Brain microvascular endothelial cell (primary cell): Measurements from ENCODE around the gene IL15.
A peak's percentile ranks its signal among the peaks of the same experiment; 100 is the strongest.

Source experiments
- DNase-seq: peaks from one replicate; pipeline ENCODE4 v3.0.0-alpha.2; 2020
- H3K27ac ChIP-seq: fragments of 250-450 bp; sonication (Bioruptor Pico); 2 replicates; pipeline ENCODE4 v1.5.1; 2020; ENCODE audit warnings: mild to moderate bottlenecking, moderate library complexity
- H3K27me3 ChIP-seq: fragments of 250-450 bp; sonication (Bioruptor Pico); replicated peaks from 2 replicates; pipeline ENCODE4 v1.5.1; 2020; ENCODE audit warnings: mild to moderate bottlenecking
- H3K36me3 ChIP-seq: fragments of 250-450 bp; sonication (Bioruptor Pico); replicated peaks from 2 replicates; pipeline ENCODE4 v1.5.1; 2020; ENCODE audit warnings: mild to moderate bottlenecking
- H3K4me3 ChIP-seq: 2 replicates; pipeline ENCODE4 v1.5.1; 2011; ENCODE audit warnings: low read depth, mild to moderate bottlenecking, control low read depth, low read length, moderate library complexity
- CTCF ChIP-seq: IDR thresholded peaks from 2 replicates; pipeline ENCODE4 v1.5.1; 2011; ENCODE audit warnings: low read depth, mild to moderate bottlenecking, moderate library complexity, low read length, control low read depth, inconsistent platforms; ENCODE audit errors: missing control alignments
- in situ Hi-C: cut with HindIII; loops from 2 replicates; pipeline ENCODE4 v1.10.0; 2017; ENCODE audit warnings: low sequenced_read_pairs, low pct_ligation_motif_present

The IL15 gene

GRCh38 chr4:141692081-141692480 lies 55.7 kb downstream of the IL15 start:
- no peak for TF ChIP-seq CTCF
- in situ Hi-C loops: no loop called here
- no peak overlapping the region for H3K27ac ChIP-seq
- H3K27me3 ChIP-seq: no peaks in the 10 kb centered on the region
- DNase-seq: no peak
- no peaks in the 10 kb centered on the region for H3K36me3 ChIP-seq
- H3K4me3 ChIP-seq: no peak overlapping the region

- H3K27me3 ChIP-seq: no peaks in the 10 kb centered on the region
- no peak overlapping the region for H3K27ac ChIP-seq
- no peak for DNase-seq
- in situ Hi-C loops: no loop called here
- no peak overlapping the region for H3K4me3 ChIP-seq
- no peak for TF ChIP-seq CTCF
- no peaks in the 10 kb centered on the region for H3K36me3 ChIP-seq
Measured at GRCh38 chr4:141697116-141697515, 60.7 kb downstream of the IL15 start.

- no peak overlapping the region for H3K4me3 ChIP-seq
- peak; percentile 6 for DNase-seq
- peak; percentile 20 for TF ChIP-seq CTCF
- H3K27me3 ChIP-seq: no peaks in the 10 kb centered on the region
- in situ Hi-C loops: no loop called here
- H3K36me3 ChIP-seq: no peaks in the 10 kb centered on the region
- no peak overlapping the region for H3K27ac ChIP-seq
Measured at GRCh38 chr4:141702472-141703182, 66.2 kb downstream of the IL15 start.

- no peak for DNase-seq
- no peaks in the 10 kb centered on the region for H3K36me3 ChIP-seq
- no peak overlapping the region for H3K27ac ChIP-seq
- H3K27me3 ChIP-seq: no peaks in the 10 kb centered on the region
- peak; percentile 27 for TF ChIP-seq CTCF
- H3K4me3 ChIP-seq: no peak overlapping the region
- in situ Hi-C loops: no loop called here
Measured at GRCh38 chr4:141703497-141703896, 67.1 kb downstream of the IL15 start.

GRCh38 chr4:141705048-141705746 lies 68.8 kb downstream of the IL15 start:
- in situ Hi-C loops: no loop called here
- no peak overlapping the region for H3K27ac ChIP-seq
- H3K27me3 ChIP-seq: no peaks in the 10 kb centered on the region
- no peak for DNase-seq
- no peak for TF ChIP-seq CTCF
- H3K36me3 ChIP-seq: no peaks in the 10 kb centered on the region
- H3K4me3 ChIP-seq: no peak overlapping the region
